HG03520 (cell line): ENCODE results near the gene IDH3G.

Experiments
- ATAC-seq: cut with Tn5 transposase; IDR thresholded peaks from one replicate; pipeline ENCODE4 v1.9.1; 2021; ENCODE audit warnings: mild to moderate bottlenecking, moderate library complexity; ENCODE audit not compliant: unreplicated experiment

The IDH3G gene

DNA sequence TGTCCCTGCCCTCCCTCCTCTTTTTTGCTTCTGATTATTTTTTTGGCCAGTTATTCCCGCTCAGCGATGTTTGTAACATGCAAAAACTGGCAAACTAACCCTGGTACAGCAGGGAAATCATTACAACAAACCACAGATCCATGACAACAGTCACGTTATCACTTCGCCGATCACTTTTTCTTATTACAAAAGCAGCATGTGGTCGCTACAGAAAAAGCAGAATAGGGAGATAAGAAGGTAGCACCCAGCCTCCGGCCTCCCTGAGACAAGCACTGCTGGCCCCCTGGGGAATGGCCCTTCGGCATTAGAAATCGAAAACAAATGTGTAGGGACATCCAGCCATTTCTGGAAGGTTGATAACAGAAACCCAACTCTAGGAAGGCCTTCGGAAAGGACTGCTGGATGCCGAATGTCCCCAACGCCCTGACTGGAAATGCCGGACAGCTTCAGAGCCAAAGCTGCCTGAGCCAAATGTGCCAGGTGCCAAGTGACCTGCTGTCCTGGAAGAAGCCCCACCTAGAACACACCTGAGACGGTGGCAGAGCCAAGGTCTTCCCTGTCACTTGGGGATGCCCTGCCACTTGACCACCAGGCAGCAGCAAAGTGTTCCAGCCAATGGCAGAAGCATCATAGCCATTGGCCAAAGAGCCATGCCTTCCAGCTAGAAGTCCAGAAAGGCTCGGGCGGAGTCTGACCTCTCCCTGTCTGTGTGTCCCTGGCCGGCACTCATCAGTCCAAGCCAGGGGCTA is 2.9 kb downstream of the IDH3G start:
- no peak for ATAC-seq

DNA sequence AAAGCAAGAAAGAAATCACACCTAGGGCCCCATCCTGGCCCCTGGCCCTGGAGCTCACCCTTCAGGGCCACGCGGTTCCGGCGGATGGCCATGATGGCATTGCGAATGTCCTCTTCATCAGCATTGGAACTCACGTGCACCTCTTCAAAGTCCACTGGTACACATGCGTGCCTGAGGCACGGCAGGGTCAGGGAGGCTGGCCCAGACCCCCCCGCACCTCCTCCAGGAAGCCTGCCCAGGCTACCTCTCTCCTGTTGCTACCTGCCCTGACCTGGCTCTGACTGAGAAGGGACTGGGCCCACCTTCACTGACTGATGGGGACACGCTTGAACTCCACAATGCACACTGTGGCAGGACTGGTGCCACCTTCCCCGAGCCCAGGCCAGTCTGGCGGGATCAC is 4.5 kb downstream of the IDH3G start:
- no peak for ATAC-seq

DNA sequence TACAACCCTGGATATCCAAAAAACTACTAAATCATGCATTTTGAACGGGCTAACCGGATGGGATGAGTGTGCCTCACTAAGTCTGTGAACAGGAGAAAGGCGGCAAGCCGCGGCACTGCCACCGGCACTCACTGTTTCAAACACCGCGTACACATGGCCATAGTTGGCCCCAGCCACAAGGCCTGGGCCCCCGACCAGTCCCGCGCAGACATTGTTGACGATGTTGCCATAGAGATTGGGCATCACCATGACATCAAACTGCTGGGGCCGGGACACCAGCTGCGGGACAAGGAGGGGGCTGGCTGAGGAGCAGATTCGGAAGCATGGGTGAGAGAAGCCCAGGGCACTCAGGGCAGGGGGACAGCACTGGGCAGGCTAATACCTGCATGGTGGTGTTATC is 7.5 kb downstream of the IDH3G start:
- no peak for ATAC-seq

DNA sequence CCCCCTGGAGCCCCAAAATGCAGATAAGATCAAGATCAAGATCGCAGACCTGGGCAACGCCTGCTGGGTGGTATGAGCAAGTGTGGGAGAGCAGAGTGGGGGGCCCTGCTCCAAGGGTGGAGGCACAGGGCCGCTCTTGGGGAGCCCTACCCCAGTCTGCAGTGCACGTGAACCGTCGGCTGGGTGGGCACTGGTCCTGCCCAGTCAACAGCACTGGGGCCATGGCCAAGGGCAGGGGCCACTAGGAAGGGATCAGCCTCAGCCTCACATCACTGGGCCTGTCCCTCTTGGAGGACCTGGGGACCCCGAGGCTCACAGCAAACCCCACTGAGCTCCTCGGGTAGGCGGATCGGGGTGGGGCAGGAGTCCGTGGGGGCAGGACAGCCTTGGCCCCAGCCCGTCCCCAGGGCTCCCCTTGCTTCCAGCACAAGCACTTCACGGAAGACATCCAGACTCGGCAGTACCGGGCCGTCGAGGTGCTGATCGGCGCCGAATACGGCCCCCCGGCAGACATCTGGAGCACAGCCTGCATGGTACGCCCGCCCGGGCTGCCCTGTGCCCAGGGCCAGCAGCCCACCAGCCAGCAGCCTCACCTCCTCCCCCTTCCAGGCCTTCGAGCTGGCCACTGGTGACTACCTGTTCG is 9.7 kb downstream of the IDH3G start:
- no peak for ATAC-seq

DNA sequence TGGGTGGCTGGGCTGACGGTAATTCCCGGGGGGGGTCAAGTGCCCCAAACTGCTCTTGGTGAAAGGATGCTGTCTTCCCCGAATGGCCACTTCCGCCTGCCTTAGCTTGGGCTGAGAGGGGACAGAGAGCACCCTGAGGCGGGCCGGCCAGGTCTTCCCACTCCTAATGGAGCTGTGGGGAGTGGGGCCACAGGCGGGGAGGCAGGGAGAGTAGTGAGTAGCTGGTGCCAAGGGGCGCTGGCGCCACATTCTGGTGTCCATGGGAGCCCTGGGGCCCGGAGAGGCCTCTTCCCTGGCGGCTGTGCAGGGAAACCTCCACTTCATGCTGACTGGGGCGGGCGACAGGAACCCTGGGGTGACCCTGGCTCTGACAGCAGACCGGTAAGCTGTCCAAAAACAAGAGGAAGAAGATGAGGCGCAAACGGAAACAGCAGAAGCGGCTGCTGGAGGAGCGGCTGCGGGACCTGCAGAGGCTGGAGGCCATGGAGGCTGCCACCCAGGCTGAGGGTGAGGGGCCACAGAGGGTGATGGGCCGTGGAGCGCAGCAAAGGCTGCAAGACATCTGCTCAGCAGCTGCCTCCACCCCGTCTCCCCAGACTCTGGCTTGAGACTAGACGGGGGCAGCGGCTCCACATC is 10.7 kb downstream of the IDH3G start:
- ATAC-seq, result no peak

DNA sequence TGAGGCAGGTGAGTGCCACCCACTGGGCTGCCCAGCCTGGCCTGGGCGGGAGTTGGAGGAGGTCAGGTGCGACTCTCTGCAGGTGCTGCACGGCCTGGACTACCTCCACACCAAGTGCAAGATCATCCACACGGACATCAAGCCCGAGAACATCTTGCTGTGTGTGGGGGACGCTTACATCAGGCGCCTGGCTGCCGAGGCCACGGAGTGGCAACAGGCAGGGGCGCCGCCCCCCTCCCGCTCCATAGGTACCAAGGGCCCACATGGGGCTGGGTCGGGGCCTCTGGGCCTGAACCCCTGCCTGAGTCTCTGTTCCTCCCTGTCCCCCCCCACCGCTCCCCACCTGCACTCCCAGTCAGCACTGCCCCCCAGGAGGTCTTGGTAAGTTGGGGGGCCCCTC is 11.3 kb downstream of the IDH3G start:
- ATAC-seq, result no peak

DNA sequence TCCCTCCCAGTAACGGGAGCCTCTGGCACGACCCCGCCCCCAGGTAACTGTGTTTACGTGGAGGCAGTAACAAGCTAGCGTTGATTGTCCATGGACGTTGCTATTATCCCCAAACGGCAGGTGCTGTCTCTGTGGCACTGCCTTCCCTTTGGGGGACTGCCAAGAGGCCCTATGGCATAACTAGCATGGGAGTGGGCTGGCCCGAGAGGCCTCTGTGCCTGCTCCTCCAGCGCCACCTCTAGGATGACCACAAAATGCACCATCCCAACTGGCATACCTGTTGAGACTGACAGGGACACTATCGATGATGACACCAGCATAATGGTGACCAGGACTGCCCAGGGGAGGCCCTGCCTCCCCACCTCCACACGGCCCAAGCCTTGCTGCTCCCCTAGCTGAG is 11.9 kb downstream of the IDH3G start:
- no peak for ATAC-seq

DNA sequence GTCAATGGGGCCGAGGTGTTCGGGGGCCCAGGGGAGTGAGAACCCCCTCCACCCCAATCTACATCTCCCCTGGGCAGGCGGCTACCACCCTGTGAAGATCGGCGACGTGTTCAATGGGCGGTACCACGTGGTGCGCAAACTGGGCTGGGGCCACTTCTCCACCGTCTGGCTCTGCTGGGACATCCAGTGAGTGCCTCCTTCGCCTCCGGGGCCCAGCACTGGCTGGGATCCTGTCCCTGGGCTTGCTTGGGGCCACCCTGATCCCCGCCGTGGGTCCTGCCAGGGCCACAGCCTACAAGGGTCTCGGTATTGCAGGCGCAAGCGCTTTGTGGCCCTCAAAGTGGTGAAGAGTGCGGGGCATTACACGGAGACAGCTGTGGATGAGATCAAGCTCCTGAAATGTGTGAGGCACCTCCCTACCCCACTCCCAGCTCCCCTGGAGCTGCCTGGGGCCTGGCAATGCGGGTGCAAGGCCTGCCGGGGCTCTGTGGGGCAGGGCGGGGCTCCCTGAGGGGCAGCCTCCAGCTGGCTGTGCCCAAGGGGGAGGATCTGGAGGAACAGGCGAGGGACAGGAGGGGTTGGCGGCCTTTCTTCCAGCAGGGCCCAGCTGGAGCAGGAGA is 12.6 kb downstream of the IDH3G start:
- ATAC-seq, result no peak

DNA sequence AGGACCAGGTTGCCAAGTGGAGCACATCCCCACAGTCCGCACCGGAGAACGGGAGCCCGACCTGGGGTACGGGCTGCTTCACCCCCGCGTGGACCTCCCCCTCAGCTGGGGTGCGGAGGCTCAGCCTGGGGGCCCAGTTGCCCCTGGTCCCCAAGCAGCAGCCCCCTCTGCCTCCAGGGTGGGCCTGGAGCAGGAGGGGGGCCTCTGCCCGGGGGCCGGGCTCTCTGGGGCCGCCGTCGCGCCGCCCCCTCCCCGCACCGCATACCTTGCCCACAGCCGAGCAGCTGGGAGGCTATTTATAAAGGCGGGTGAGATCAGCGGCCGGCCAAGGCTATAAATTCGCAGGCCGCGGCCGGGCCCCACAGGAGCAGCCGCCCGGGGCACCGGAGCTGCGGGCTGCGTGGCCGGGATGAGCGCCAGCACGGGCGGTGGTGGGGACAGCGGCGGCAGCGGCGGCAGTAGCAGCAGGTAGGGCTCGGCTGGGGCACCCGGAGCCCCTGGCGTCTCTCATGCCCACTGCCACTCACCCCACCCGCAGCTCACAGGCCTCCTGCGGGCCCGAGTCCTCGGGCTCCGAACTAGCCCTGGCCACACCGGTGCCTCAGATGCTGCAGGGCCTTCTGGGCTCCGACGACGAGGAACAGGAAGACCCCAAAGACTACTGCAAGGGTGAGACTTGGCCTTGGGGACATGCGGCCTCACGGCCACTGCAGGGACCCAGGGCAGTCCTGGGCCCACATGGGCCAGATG is 13.3 kb downstream of the IDH3G start, which contains the start of gene SRPK3:
TSS of gene SRPK3 (plus strand) at position 364 of the 750 bp plus-strand sequence. CDS start at position 410, 46 bp downstream.
- no peak for ATAC-seq

DNA sequence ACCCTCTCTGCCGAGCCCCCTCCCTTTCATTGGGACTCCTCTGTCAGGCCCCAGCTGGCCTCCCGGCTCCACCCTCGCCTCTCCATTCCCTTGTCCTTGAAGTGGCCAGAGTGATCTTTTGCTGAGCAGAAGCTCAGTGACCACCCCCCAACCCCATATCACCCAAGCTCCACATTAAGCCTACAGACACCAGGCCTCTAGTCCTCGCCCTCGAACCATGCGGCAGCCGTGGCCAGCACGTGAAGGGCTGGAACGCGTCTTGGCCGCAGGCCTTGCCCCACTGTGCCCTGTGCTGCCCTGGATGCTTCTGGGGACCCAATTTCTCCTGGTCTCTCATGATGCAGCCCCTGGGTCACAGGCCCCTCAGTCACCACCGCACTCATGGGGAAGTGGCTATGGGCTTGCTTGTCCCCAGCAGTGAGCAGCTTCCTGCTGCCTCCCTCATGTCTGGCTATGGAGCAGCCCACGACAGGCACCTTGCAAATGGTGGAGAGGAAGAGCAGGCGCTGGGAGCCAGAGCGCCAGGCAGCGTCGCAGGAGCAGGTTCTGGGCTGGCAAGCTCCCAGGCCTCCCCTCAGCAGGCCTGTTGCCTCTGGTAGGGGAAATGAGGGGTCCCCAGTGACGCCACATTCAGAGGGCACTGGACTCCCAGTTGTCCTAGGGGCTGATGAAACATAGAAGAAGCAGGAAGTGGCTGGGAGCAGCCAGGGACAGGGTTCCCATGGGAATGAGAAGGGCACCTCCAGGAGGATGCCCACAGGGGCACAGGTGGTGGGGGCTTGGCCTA is 14.1 kb downstream of the IDH3G start:
- no peak for ATAC-seq

DNA sequence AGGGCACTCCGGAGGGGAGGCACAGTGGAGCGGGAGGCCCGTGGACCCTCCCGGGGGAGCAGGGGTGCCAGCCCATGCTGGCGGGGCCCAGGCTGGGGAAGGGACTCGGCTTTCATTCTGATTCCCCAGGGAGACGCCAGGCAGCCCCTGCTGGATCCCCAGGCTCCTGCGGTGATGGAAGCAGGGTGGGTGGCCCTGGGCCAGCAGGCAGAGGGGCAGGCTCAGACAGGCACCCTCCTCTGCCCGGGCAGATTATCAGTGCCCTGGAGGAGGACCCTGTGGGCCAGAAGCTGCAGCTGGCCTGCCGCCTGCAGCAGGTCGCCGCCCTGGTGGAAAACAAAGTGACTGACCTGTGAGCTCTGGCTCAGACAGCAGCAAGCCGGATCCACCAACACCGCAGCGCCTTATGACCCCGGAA is 15.5 kb downstream of the IDH3G start:
- no peak for ATAC-seq

DNA sequence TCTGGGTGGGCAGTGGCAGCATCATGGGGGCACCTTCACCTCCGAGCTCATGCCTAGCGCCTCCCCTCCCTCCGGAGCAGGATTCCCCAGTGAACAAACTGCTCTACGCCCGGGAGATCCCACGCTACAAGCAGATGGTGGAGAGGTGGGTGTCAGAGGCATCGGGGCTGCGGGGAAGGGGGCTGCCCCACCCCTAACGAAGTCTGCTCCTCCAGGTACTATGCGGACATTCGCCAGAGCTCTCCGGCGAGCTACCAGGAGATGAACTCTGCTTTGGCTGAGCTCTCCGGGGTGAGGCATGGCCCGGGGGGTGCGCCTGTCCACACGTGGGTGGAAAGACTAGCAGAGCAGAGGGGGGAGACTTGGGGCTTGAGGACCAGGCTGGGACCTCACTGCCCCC is 16.0 kb downstream of the IDH3G start:
- no peak for ATAC-seq

DNA sequence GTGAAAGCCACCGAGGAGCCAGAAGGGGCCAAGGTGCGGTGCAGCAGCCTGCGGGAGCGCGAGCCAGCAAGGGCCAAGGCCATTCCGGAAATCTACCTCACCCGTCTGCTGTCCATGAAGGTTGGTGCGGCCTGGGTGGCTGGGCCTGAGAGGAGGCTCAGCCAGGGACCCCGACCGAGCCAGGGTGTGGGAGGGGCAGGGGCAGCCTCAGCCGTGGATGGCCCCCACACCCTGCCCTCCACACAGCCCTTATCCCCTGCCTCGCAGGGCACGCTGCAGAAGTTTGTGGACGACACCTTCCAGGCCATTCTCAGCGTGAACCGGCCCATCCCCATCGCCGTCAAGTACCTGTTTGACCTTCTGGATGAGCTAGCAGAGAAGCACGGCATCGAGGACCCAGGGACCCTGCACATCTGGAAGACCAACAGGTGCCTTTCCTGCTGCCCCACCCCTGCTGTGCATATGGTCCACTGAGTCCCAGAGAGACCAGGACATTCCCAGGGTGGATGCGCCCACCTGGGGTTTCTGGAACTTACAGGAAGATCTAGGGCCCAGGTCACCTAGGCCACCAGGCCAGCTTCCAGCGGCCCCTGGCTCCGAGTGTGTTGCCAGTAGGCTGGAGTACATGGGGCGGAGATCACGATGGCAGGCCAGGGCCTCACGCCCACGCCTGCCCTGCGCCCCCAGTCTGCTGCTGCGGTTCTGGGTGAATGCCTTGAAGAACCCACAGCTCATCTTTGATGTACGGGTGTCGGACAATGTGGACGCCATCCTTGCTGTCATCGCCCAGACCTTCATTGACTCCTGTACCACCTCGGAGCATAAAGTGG is 16.7 kb downstream of the IDH3G start:
- ATAC-seq, result no peak

DNA sequence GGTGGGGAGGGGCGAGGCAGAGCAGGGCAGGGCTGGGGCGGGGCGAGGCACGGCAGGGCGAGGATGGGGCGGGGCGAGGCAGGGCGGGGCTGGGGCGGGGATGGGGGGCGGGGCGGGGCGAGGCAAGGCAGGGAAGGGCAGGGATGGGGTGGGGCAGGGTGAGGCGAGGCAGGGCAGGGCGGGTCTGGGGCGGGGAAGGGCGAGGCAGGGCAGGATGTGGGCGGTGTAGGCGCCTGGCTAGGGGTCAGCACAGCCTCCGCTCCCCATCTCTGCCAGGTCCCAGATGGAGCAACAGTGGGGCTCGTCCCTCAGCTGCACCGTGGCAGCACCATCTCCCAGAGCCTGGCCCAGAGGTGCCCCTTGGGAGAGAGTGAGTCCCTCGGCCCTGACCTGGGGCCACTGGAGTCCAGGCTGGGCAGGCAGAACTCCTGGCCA is 17.5 kb downstream of the IDH3G start:
- no peak for ATAC-seq

DNA sequence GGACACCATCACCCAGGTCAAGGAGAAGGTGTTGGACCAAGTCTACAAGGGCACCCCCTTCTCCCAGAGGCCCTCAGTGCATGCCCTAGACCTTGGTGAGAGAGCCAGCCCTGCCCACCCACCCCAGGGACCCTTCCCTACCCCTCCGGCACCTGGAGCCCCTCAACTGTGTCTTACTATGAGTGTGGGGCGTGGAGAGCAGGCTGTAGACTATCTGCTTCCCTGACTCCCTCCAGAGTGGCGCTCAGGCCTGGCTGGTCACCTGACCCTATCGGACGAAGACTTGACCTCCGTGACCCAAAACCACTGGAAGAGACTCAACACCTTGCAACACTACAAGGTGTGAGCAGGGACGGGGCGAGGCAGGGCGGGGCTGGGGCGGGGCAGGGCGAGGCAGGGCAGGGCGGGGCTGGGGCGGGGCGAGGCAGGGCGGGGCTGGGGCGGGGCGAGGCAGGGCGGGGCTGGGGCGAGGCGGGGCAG is 18.0 kb downstream of the IDH3G start:
- no peak for ATAC-seq

DNA sequence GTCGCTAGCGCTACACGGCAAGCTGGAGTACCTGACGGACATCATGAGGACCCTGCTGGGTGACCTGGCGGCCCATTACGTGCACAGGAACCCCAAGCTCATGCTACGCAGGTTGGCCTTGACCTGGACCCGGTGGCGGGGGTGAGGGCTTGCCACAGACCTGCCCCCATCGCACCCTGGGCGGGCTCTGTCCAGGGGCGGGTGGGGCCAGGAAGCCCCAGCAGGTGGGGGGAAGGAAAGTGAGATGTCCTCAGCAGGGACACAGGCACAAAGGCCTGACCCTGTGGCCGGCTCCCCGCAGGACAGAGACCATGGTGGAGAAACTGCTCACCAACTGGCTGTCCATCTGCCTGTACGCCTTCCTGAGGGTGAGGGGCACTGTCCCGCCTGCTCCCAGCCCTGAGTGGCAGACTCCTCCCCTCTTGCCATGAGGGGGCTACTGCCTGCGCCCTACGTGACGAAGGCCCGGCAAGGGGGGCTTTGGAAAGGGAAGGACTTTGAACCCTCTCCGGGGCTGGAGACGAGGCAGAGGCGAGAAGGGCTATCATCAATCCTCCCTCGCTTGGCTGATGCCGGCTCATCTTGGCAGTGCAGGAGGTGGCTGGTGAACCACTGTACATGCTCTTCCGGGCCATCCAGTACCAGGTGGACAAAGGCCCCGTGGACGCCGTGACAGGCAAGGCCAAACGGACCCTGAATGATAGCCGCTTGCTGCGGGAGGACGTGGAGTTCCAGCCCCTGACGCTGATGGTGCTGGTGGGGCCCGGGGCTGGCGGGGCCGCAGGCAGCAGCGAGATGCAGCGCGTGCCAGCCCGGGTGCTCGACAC is 18.7 kb downstream of the IDH3G start:
- no peak for ATAC-seq

DNA sequence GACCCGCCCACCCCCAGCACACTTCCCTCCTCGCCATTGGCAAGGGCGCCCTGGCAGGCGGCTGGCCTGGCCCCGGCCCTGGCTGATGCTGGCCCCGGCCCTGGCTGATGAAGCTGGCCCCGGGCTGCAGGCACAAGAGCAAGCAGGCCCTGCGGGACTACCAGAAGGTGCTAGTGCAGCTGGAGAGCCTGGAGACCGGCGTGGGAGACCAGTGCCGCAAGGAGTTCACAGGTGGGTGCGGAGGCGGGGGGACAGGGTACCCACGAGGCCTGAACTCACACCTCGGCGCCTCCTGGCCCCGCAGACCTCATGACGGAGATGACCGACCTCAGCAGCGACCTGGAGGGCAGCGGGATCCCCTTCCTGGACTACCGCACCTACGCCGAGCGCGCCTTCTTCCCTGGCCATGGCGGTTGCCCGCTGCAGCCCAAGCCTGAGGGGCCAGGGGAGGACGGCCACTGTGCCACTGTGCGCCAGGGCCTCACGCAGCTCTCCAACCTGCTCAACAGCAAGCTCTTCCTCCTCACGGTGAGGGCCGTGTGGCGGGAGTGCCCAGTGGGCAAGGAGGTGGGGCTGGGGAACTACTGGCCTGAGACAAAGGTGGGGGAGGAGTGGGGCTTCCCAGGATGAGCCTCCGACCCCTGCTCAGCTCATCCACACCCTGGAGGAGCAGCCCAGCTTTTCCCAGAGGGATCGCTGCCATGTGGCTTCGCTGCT is 19.4 kb downstream of the IDH3G start:
- no peak for ATAC-seq
